Osteoblast (primary cell): ENCODE results near the gene PSMD1. TPM values are rescaled to one million over a fixed set of nuclear protein-coding genes. Genes with fewer than 3 reads are reported as not detected.

ENCODE experiments used
- DNase-seq: peaks from one replicate; pipeline ENCODE4 v3.0.0; 2011; ENCODE audit warnings: low spot score, mixed read lengths; ENCODE audit not compliant: insufficient read length; ENCODE audit errors: missing footprints
- H2AFZ ChIP-seq: 2 replicates; pipeline ENCODE4 v1.6.0; 2011; ENCODE audit warnings: mild to moderate bottlenecking, low read length
- H3K27ac ChIP-seq: 2 replicates; pipeline ENCODE4 v1.5.1; 2011; ENCODE audit warnings: mild to moderate bottlenecking, low read depth, low read length, moderate library complexity
- H3K27me3 ChIP-seq: 2 replicates; pipeline ENCODE4 v1.6.0; 2012; ENCODE audit warnings: mild to moderate bottlenecking, control low read depth, inconsistent platforms, low read length, moderate library complexity; ENCODE audit not compliant: insufficient read depth
- H3K36me3 ChIP-seq: 2 replicates; pipeline ENCODE4 v1.5.1; 2011; ENCODE audit warnings: mild to moderate bottlenecking, low read length, control low read depth, moderate library complexity; ENCODE audit not compliant: insufficient read depth
- H3K4me1 ChIP-seq: 2 replicates; pipeline ENCODE4 v1.5.1; 2011; ENCODE audit warnings: mild to moderate bottlenecking, low read length, control low read depth, moderate library complexity; ENCODE audit not compliant: insufficient read depth
- H3K4me2 ChIP-seq: 2 replicates; pipeline ENCODE4 v1.6.0; 2011; ENCODE audit warnings: mild to moderate bottlenecking, low read length; ENCODE audit not compliant: insufficient read depth
- H3K4me3 ChIP-seq: fragments of 200-600 bp; sonication (generic); 3 replicates; pipeline ENCODE4 v1.5.1; 2012; ENCODE audit warnings: mild to moderate bottlenecking, low read length, inconsistent platforms; ENCODE audit not compliant: insufficient read depth
- H3K79me2 ChIP-seq: 2 replicates; pipeline ENCODE4 v1.6.0; 2012; ENCODE audit warnings: mild to moderate bottlenecking, low read length, control low read depth, inconsistent platforms; ENCODE audit not compliant: insufficient read depth
- H3K9me3 ChIP-seq: 2 replicates; pipeline ENCODE4 v1.5.1; 2011; ENCODE audit warnings: low read depth, low read length, control low read depth
- H4K20me1 ChIP-seq: 2 replicates; pipeline ENCODE4 v1.6.0; 2012; ENCODE audit warnings: mild to moderate bottlenecking, low read length, control low read depth; ENCODE audit not compliant: insufficient read depth
- total RNA-seq: library from RNA; depleted of rRNA; stranded (reverse); fragments of >200 nt; gene quantifications from 2 replicates; pipeline ENCODE4 v1.2.3, GENCODE V29; 2012
- TF ChIP-seq, protein P1 (sequence below): IDR thresholded peaks from 2 replicates; pipeline ENCODE4 v1.5.1; 2011; ENCODE audit warnings: mild to moderate bottlenecking, low read depth, low read length, moderate library complexity; ENCODE audit errors: extremely low read depth

Gene PSMD1
- total RNA-seq, 1 donor = 112 TPM

DNA sequence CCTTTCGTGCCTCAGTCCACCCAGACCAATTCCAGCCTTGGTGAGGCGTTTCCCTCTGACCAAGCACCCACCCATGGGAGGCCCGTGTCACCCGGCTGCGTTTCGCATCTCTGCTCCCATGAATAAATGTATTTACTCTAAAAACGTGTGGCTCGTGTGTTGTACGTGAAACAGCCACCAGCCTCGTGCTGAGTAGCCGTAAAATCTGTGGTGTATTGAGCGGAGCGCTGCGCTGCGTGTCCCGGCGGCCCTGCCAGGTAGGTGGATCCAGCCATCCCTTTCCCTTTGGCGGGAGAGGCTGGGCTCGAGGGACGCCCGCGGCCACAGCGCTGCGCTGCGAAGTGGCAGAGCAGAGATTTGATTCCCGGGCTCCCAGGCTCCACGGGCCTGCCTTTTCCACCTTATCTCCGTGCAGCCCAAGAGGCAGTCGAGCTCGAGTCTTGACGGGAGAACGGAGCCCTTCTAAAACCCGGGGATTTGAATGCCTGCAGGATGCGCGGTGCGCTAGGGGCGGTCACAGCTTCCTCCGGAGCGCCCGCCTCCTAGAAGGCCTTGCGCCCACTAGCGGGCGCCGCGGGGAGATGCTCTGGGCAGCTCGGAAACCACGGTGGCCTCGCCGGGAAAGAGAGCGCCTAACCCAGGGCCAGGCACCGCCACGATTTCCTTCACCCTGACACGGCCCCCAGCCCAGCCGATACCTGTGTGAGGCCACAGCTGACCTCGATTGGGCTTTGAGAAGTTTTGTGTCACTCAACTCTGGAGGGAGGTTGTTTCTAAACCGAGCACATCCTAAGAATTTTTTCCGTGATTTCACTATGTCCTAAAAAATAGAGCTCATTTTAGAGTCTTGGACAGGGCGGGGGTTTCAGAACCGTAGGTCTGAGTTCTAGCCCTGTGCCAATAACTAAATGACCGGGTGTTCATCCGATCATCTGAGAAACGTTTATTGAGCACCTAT, 3.9 kb upstream of the PSMD1 start:
- no peaks in the 10 kb centered on the region for H3K36me3 ChIP-seq
- peaks cover 4% of the 10 kb centered on the region for H3K4me1 ChIP-seq
- TF ChIP-seq, protein P1, sequence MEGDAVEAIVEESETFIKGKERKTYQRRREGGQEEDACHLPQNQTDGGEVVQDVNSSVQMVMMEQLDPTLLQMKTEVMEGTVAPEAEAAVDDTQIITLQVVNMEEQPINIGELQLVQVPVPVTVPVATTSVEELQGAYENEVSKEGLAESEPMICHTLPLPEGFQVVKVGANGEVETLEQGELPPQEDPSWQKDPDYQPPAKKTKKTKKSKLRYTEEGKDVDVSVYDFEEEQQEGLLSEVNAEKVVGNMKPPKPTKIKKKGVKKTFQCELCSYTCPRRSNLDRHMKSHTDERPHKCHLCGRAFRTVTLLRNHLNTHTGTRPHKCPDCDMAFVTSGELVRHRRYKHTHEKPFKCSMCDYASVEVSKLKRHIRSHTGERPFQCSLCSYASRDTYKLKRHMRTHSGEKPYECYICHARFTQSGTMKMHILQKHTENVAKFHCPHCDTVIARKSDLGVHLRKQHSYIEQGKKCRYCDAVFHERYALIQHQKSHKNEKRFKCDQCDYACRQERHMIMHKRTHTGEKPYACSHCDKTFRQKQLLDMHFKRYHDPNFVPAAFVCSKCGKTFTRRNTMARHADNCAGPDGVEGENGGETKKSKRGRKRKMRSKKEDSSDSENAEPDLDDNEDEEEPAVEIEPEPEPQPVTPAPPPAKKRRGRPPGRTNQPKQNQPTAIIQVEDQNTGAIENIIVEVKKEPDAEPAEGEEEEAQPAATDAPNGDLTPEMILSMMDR = peak; percentile 90
- H3K27ac ChIP-seq = no peak overlapping the region
- peak; percentile 97 for DNase-seq
- H3K79me2 ChIP-seq = peaks cover 11% of the 10 kb centered on the region
- H3K4me2 ChIP-seq = peak overlapping the region; percentile 77
- peaks cover 18% of the 10 kb centered on the region for H3K27me3 ChIP-seq
- H3K4me3 ChIP-seq = peak overlapping the region; percentile 69
- peaks cover 4% of the 10 kb centered on the region for H4K20me1 ChIP-seq
- H2AFZ ChIP-seq = peak overlapping the region; percentile 90
- no peaks in the 10 kb centered on the region for H3K9me3 ChIP-seq

DNA sequence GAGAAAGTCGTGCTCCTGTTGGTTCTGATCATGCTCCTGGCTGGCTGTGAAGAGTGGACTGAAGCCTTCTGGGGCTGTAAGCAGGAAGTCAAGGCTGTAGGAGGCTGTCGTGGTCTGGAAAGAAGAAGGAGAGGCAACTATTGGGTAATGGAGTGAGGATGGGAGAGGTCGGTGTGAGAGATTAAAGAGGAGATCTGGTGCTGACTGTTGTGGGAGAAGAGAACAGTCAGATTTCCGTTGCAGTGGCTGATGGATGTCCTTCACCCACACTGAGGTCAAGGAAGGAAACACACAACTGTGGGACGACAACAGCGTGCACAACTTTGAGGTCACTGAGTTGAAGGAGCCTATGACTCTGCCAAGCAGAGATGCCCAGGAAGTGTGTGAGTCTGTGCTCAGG, 2.8 kb upstream of the PSMD1 start:
- Histone ChIP-seq H3K4me3 (no peak overlapping the region), H3K4me2 (no peak overlapping the region), H4K20me1 (peaks cover 9% of the 10 kb centered on the region), H3K9me3 (no peaks in the 10 kb centered on the region), H3K79me2 (peaks cover 22% of the 10 kb centered on the region), H3K4me1 (peaks cover 14% of the 10 kb centered on the region), H3K27ac (no peak overlapping the region), H2AFZ (peak overlapping the region; percentile 20), H3K27me3 (peaks cover 9% of the 10 kb centered on the region), H3K36me3 (no peaks in the 10 kb centered on the region)
- DNase-seq = no peak
- TF ChIP-seq, protein P1 = no peak

DNA sequence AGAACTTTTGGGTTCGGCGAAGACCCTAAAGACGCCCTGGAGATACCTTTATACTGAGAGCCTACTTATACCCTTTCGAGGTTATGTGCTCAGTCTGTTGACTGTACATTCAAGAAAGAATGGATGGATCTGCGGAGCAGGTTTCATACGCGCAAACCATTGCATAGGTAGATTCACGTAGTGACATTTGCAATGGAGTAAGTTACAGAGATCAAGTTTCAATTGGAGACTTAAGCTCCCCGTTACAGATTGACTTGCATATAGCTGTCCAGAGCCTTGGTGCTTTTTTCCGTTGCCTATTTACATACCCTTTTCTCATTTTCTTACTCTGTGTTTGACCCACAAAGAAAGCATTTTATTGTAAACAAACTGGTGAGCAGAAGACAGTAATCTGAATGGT, 923 bp downstream of the PSMD1 start:
- H2AFZ ChIP-seq = peak overlapping the region; percentile 34
- no peaks in the 10 kb centered on the region for H3K9me3 ChIP-seq
- TF ChIP-seq, protein P1 = no peak
- peaks cover 59% of the 10 kb centered on the region for H3K79me2 ChIP-seq
- no peaks in the 10 kb centered on the region for H3K27me3 ChIP-seq
- peak overlapping the region; percentile 91 for H3K27ac ChIP-seq
- H3K4me3 ChIP-seq = peak overlapping the region; percentile 92
- peaks cover 28% of the 10 kb centered on the region for H3K4me1 ChIP-seq
- H4K20me1 ChIP-seq = peaks cover 30% of the 10 kb centered on the region
- H3K4me2 ChIP-seq = peak overlapping the region; percentile 99
- H3K36me3 ChIP-seq = peaks cover 16% of the 10 kb centered on the region
- DNase-seq = no peak
